ENCODE measurements around the gene HOXA5. TPM values are rescaled to one million over a fixed set of nuclear protein-coding genes. Genes with fewer than 3 reads are reported as not detected.
A peak's percentile ranks its signal among the peaks of the same experiment; 100 is the strongest.

Gene HOXA5
- total and polyA plus RNA-seq, 8 donors, result 0.24 to 1.4 (median 0.81) TPM; not detected in 1

GRCh38 chr7:27189997-27190748 lies 46.7 kb upstream of the HOXA5 start:
- Histone ChIP-seq H3K27me3 (peaks cover 4 to 90% (median 31%) of the 10 kb centered on the region in 4 donors), H3K9me3 (no peaks in the 10 kb centered on the region), H3K4me3 (no peak overlapping the region), H3K27ac (no peak overlapping the region), H3K36me3 (no peaks in the 10 kb centered on the region), H3K4me1 (peaks cover 0 to 14% (median 0%) of the 10 kb centered on the region in 3 donors)
- FAIRE-seq (no peak), DNase-seq (peak in 1 of 6 donors; percentile 13), ATAC-seq (no peak)
- intact Hi-C loops (cut with DNase I), result loop anchor here in 2 of 3 donors (10.0 kb wide), 2 partner anchors 735 to 835 kb away; no protein-coding TSS in a partner anchor
- 26 to 31% methylated on average over 7 of the region's 7 CpGs for WGBS, 2 donors
- TF ChIP-seq, protein P1, sequence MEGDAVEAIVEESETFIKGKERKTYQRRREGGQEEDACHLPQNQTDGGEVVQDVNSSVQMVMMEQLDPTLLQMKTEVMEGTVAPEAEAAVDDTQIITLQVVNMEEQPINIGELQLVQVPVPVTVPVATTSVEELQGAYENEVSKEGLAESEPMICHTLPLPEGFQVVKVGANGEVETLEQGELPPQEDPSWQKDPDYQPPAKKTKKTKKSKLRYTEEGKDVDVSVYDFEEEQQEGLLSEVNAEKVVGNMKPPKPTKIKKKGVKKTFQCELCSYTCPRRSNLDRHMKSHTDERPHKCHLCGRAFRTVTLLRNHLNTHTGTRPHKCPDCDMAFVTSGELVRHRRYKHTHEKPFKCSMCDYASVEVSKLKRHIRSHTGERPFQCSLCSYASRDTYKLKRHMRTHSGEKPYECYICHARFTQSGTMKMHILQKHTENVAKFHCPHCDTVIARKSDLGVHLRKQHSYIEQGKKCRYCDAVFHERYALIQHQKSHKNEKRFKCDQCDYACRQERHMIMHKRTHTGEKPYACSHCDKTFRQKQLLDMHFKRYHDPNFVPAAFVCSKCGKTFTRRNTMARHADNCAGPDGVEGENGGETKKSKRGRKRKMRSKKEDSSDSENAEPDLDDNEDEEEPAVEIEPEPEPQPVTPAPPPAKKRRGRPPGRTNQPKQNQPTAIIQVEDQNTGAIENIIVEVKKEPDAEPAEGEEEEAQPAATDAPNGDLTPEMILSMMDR (IDR thresholded peaks at IDR 0.05), result no peak

GRCh38 chr7:27189295-27189996 lies 46.0 kb upstream of the HOXA5 start:
- no peak for FAIRE-seq
- H3K27me3 ChIP-seq, result peaks cover 4 to 90% (median 30%) of the 10 kb centered on the region in 4 donors
- TF ChIP-seq, protein P1 (IDR thresholded peaks at IDR 0.05), result no peak
- H3K9me3 ChIP-seq, result no peaks in the 10 kb centered on the region
- H3K4me3 ChIP-seq, result peak overlapping the region in 1 of 4 donors; percentile 9
- H3K27ac ChIP-seq, result no peak overlapping the region
- peaks cover 0 to 17% (median 0%) of the 10 kb centered on the region in 3 donors for H3K4me1 ChIP-seq
- intact Hi-C loops (cut with DNase I), result no loop called here
- peak in 2 of 6 donors; percentile 5 to 54 for DNase-seq
- H3K36me3 ChIP-seq, result no peaks in the 10 kb centered on the region
- 11 to 12% methylated on average over 15 to 22 of the region's 22 CpGs for WGBS, 2 donors
- ATAC-seq, result no peak

GRCh38 chr7:27188386-27189294 lies 45.2 kb upstream of the HOXA5 start:
- intact Hi-C loops (cut with DNase I), result no loop called here
- ATAC-seq, result peak in 1 of 4 donors; percentile 22

More at GRCh38 chr7:27188386-27189294, 45.2 kb upstream of the HOXA5 start:
- FAIRE-seq (no peak), DNase-seq (peak in 2 of 6 donors; percentile 13 to 60)
- Histone ChIP-seq H3K27ac (no peak overlapping the region), H3K4me1 (peaks cover 0 to 17% (median 0%) of the 10 kb centered on the region in 3 donors), H3K36me3 (no peaks in the 10 kb centered on the region), H3K9me3 (no peaks in the 10 kb centered on the region), H3K27me3 (peaks cover 0 to 88% (median 25%) of the 10 kb centered on the region in 4 donors), H3K4me3 (peak overlapping the region in 1 of 4 donors; percentile 9)
- 7 to 9% methylated on average over 47 to 49 of the region's 49 CpGs for WGBS, 2 donors
- TF ChIP-seq, protein P1 (IDR thresholded peaks at IDR 0.05), result no peak
